Measurements from ENCODE around the gene RAB7B. TPM values are rescaled to one million over a fixed set of nuclear protein-coding genes. Genes with fewer than 3 reads are reported as not detected.

Gene RAB7B
- total RNA-seq, 2 experiments from 2014 or later, result not detected

- Histone ChIP-seq H2AFZ (ENCODE audit: low read length) (peak overlapping the region; percentile 40; the same call in 1 of the 2 replicates), H4K20me1 (ENCODE audit: insufficient read depth, low read length) (no peaks in the 10 kb centered on the region), H3K27ac (ENCODE audit: low read depth, low read length, poor library complexity, severe bottlenecking) (no peak overlapping the region), H3K9me2 (ENCODE audit: insufficient read depth, low read length) (no peaks in the 10 kb centered on the region), H3K79me2 (ENCODE audit: insufficient read depth, low read depth, low read length) (no peaks in the 10 kb centered on the region), H3K36me3 (ENCODE audit: insufficient read depth, low read length) (no peaks in the 10 kb centered on the region), H3K4me3 (ENCODE audit: low read depth, low read length, poor library complexity, severe bottlenecking) (no peak overlapping the region), H3K9me3 (ENCODE audit: low read length) (no peaks in the 10 kb centered on the region), H3K4me1 (ENCODE audit: insufficient read depth, low read length, poor library complexity, severe bottlenecking) (peaks cover 87% of the 10 kb centered on the region), H3K4me2 (ENCODE audit: low read length) (peak overlapping the region; percentile 37; the same call in 1 of the 2 replicates)
- no peak for DNase-seq (ENCODE audit: low spot score)
- ChIA-PET POLR2A (interaction anchor here (0.6 to 1.7 kb wide), 4 partner anchors 13 to 785 kb away, joined by 3 to 9 read pairs (median 3); no protein-coding TSS in a partner anchor), CTCF (ENCODE audit: unreplicated experiment) (interaction anchor here (0.7 kb wide), 1 partner anchor 17 kb away, joined by 3 read pairs; no protein-coding TSS in a partner anchor)
- BruUV-seq (replicated peaks), result no TSS peak
- TF ChIP-seq EZH2phosphoT487 (IDR thresholded peaks at IDR 0.05; ENCODE audit: borderline replicate concordance, low read depth, low read length) (no peak), CTCF (conservative IDR thresholded peaks at IDR 0.05; ENCODE audit: low read length) (no peak)
- intact Hi-C loops (cut with micrococcal nuclease; ENCODE audit: unreplicated experiment), result no loop called here
Observed at GRCh38 chr1:206039046-206039973, 36.1 kb upstream of the RAB7B start.

- peak overlapping the region; percentile 44 for H3K4me2 ChIP-seq (ENCODE audit: low read length)
- POLR2A ChIA-PET, result interaction anchor here (1.0 to 1.5 kb wide), 5 partner anchors 9 to 65 kb away, joined by 3 to 8 read pairs (median 3); no protein-coding TSS in a partner anchor
- BruUV-seq (replicated peaks), result no TSS peak
- no peaks in the 10 kb centered on the region for H4K20me1 ChIP-seq (ENCODE audit: insufficient read depth, low read length)
- H2AFZ ChIP-seq (ENCODE audit: low read length), result peak overlapping the region; percentile 47; the same call in 1 of the 2 replicates
- H3K4me3 ChIP-seq (ENCODE audit: low read depth, low read length, poor library complexity, severe bottlenecking), result no peak overlapping the region
- H3K9me3 ChIP-seq (ENCODE audit: low read length), result no peaks in the 10 kb centered on the region
- peaks cover 76% of the 10 kb centered on the region for H3K4me1 ChIP-seq (ENCODE audit: insufficient read depth, low read length, poor library complexity, severe bottlenecking)
- no peaks in the 10 kb centered on the region for H3K79me2 ChIP-seq (ENCODE audit: insufficient read depth, low read depth, low read length)
- no peak for DNase-seq (ENCODE audit: low spot score)
- H3K36me3 ChIP-seq (ENCODE audit: insufficient read depth, low read length), result no peaks in the 10 kb centered on the region; the same call in 1 of the 2 replicates
- H3K9me2 ChIP-seq (ENCODE audit: insufficient read depth, low read length), result no peaks in the 10 kb centered on the region
- H3K27ac ChIP-seq (ENCODE audit: low read depth, low read length, poor library complexity, severe bottlenecking), result no peak overlapping the region
- TF ChIP-seq EZH2phosphoT487 (IDR thresholded peaks at IDR 0.05; ENCODE audit: borderline replicate concordance, low read depth, low read length) (no peak), CTCF (conservative IDR thresholded peaks at IDR 0.05; ENCODE audit: low read length) (no peak)
- CTCF ChIA-PET (ENCODE audit: unreplicated experiment), result interaction anchor here (1.2 to 2.0 kb wide), 2 partner anchors 20 to 60 kb away, joined by 3 to 4 read pairs; no protein-coding TSS in a partner anchor
- intact Hi-C loops (cut with micrococcal nuclease; ENCODE audit: unreplicated experiment), result no loop called here
Observed at GRCh38 chr1:206037581-206037980, 34.4 kb upstream of the RAB7B start.
